Keratinocyte (primary cell): Measurements from ENCODE around the gene RASGEF1C. TPM values are rescaled to one million over a fixed set of nuclear protein-coding genes. Genes with fewer than 3 reads are reported as not detected.

Source experiments
- DNase-seq: peaks from one replicate; pipeline ENCODE4 v3.0.0-alpha.2; 2011; ENCODE audit warnings: low read depth, missing footprints, low spot score
- FAIRE-seq: peaks from 2 replicates; lab custom pipeline; 2011; peaks lifted over from hg19 to GRCh38; lab: Jason Lieb, UNC
- H2AFZ ChIP-seq: 2 replicates; pipeline ENCODE4 v1.6.0; 2012; ENCODE audit warnings: low read length, control low read depth, inconsistent platforms; ENCODE audit not compliant: control insufficient read depth
- H3K27ac ChIP-seq: 2 replicates; pipeline ENCODE4 v1.5.1; 2011; ENCODE audit warnings: low read length; ENCODE audit not compliant: control insufficient read depth, insufficient read depth
- H3K27me3 ChIP-seq: 3 replicates; pipeline ENCODE4 v1.6.0; 2011; ENCODE audit warnings: low read length; ENCODE audit not compliant: control insufficient read depth, insufficient read depth; ENCODE audit errors: extremely low read depth
- H3K36me3 ChIP-seq, 2 experiments: 2 replicates in 1 of 2; 3 replicates in 1 of 2; pipeline ENCODE4 v1.5.1; 2011; ENCODE audit warnings: low read length in 2 of 2, mild to moderate bottlenecking in 1 of 2; ENCODE audit not compliant: control insufficient read depth in 2 of 2, insufficient read depth in 2 of 2; ENCODE audit errors: extremely low read depth in 1 of 2
- H3K4me1 ChIP-seq: 3 replicates; pipeline ENCODE4 v1.5.1; 2011; ENCODE audit warnings: low read length; ENCODE audit not compliant: control insufficient read depth, insufficient read depth; ENCODE audit errors: extremely low read depth
- H3K4me2 ChIP-seq: 3 replicates; pipeline ENCODE4 v1.6.0; 2011; ENCODE audit warnings: low read depth, low read length; ENCODE audit not compliant: control insufficient read depth, insufficient read depth; ENCODE audit errors: extremely low read depth
- H3K4me3 ChIP-seq, 3 experiments: fragments of 200-600 bp in 1 of 3; sonication (generic) in 1 of 3; 2 replicates in 2 of 3; 3 replicates in 1 of 3; pipeline ENCODE4 v1.5.1; 2011 to 2016; ENCODE audit warnings: low read length in 3 of 3, mild to moderate bottlenecking in 3 of 3, control low read depth in 2 of 3, inconsistent platforms in 1 of 3, low read depth in 1 of 3, mixed read lengths in 1 of 3, mixed run types in 1 of 3, moderate library complexity in 1 of 3; ENCODE audit not compliant: control insufficient read depth in 2 of 3, insufficient read depth in 2 of 3; ENCODE audit errors: extremely low read depth in 1 of 3
- H3K79me2 ChIP-seq: 2 replicates; pipeline ENCODE4 v1.6.0; 2012; ENCODE audit warnings: low read length; ENCODE audit not compliant: control insufficient read depth, insufficient read depth
- H3K9ac ChIP-seq: 3 replicates; pipeline ENCODE4 v1.6.0; 2011; ENCODE audit warnings: low read length; ENCODE audit not compliant: control insufficient read depth, insufficient read depth; ENCODE audit errors: extremely low read depth
- H3K9me1 ChIP-seq: 3 replicates; pipeline ENCODE4 v1.6.0; 2011; ENCODE audit warnings: low read length; ENCODE audit not compliant: control insufficient read depth, insufficient read depth; ENCODE audit errors: extremely low read depth
- H3K9me3 ChIP-seq: 2 replicates; pipeline ENCODE4 v1.5.1; 2012; ENCODE audit warnings: low read depth, low read length; ENCODE audit not compliant: control insufficient read depth
- H4K20me1 ChIP-seq: 3 replicates; pipeline ENCODE4 v1.6.0; 2011; ENCODE audit warnings: low read length; ENCODE audit not compliant: control insufficient read depth, insufficient read depth; ENCODE audit errors: extremely low read depth
- EZH2 ChIP-seq: IDR thresholded peaks from one replicate; pipeline ENCODE4 v1.6.1; 2012; ENCODE audit warnings: inconsistent platforms, mild to moderate bottlenecking, low read length, moderate library complexity
- dilution Hi-C: fragments of 300-500 bp; cut with MboI; formaldehyde crosslinking; loops from one replicate; pipeline ENCODE4 v1.7.0; 2020; ENCODE audit warnings: low sequenced_read_pairs; ENCODE audit not compliant: extremely low pct_ligation_motif_present
- polyA plus RNA-seq, 5 experiments: library from polyadenylated mRNA; depleted of rRNA in 3 of 5; stranded (reverse) in 3 of 5; stranded (forward) in 1 of 5; unstranded in 1 of 5; fragments of >200 nt; gene quantifications; 1 replicate in 1 of 5; 2 replicates in 3 of 5; 3 replicates in 1 of 5; pipeline versions ENCODE4 v1.2.1 to v1.2.3, GENCODE V29; 2011 to 2012; ENCODE audit warnings: missing spikeins in 2 of 5, low read depth in 1 of 5, low replicate concordance in 1 of 5
- TF ChIP-seq, protein P1 (sequence below), 3 experiments: IDR thresholded peaks in 1 of 3; conservative IDR thresholded peaks in 1 of 3; optimal IDR thresholded peaks in 1 of 3; 2 replicates in 2 of 3; 3 replicates in 1 of 3; pipeline versions ENCODE3 to v1.5.1; 2011; ENCODE audit warnings: low read length in 3 of 3, mild to moderate bottlenecking in 3 of 3, moderate library complexity in 2 of 3, control low read depth in 1 of 3, inconsistent platforms in 1 of 3; ENCODE audit not compliant: insufficient read depth in 2 of 3; ENCODE audit errors: extremely low read depth in 1 of 3

The RASGEF1C gene
- polyA plus RNA-seq, 1 donor (not counting 4 experiments of a cell fraction or from before 2014, with no cell fraction given): not detected

DNA sequence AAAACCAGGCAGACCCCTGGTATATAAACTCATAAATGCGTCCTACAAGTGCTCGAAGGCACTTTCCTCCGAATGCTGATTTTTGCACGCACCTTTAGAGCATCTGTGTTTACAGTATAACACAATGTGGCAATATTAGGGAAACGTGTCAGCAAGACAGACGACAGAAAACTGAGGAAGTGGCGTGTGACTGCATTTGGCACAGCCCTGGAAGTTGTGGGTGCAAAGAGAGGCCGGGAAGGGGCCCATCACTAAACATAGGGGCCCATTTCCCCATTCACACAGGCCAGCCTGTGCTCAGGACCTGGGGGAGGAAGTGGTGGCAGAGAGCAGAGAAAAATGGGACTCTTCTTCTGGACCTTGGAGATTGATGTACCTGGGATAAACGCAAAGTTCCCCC is 48.2 kb downstream of the RASGEF1C start:
- Histone ChIP-seq H2AFZ (no peak overlapping the region), H4K20me1 (no peaks in the 10 kb centered on the region), H3K4me2 (no peak overlapping the region), H3K9ac (no peak overlapping the region), H3K27me3 (no peaks in the 10 kb centered on the region), H3K9me3 (no peaks in the 10 kb centered on the region), H3K27ac (no peak overlapping the region), H3K79me2 (no peaks in the 10 kb centered on the region), H3K4me3 (no peak overlapping the region), H3K4me1 (no peaks in the 10 kb centered on the region), H3K36me3 (no peaks in the 10 kb centered on the region), H3K9me1 (no peaks in the 10 kb centered on the region)
- TF ChIP-seq, protein P1, sequence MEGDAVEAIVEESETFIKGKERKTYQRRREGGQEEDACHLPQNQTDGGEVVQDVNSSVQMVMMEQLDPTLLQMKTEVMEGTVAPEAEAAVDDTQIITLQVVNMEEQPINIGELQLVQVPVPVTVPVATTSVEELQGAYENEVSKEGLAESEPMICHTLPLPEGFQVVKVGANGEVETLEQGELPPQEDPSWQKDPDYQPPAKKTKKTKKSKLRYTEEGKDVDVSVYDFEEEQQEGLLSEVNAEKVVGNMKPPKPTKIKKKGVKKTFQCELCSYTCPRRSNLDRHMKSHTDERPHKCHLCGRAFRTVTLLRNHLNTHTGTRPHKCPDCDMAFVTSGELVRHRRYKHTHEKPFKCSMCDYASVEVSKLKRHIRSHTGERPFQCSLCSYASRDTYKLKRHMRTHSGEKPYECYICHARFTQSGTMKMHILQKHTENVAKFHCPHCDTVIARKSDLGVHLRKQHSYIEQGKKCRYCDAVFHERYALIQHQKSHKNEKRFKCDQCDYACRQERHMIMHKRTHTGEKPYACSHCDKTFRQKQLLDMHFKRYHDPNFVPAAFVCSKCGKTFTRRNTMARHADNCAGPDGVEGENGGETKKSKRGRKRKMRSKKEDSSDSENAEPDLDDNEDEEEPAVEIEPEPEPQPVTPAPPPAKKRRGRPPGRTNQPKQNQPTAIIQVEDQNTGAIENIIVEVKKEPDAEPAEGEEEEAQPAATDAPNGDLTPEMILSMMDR (optimal IDR thresholded peaks at IDR 0.05 in 1 of 3, IDR thresholded peaks at IDR 0.05 in 1 of 3, conservative IDR thresholded peaks at IDR 0.05 in 1 of 3; ENCODE audit: extremely low read depth in 1 of 3, insufficient read depth in 2 of 3, low read length in 3 of 3): no peak
- no peak for TF ChIP-seq EZH2
- dilution Hi-C loops: no loop called here
- FAIRE-seq (no peak), DNase-seq (no peak)

DNA sequence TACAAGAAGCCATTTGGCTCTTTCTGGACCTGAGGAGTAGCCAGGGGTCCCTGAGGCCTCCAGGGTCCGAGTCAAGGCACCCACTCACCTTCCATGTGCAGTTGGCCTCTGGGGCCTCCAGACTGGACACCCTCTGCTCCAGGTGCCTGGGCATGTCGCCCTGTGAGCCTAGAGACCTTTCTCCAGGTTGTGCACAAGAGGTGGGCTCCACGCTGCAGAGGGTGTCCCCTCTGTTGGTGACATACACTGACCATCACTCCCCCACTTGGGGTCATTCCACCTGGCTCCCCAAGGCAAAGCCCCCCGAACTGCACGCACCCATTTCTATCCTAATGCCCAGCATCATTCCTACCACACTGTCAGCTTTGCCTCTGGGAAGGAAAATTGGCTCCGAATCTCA is 48.8 kb downstream of the RASGEF1C start:
- TF ChIP-seq EZH2: no peak
- TF ChIP-seq, protein P1 (optimal IDR thresholded peaks at IDR 0.05 in 1 of 3, IDR thresholded peaks at IDR 0.05 in 1 of 3, conservative IDR thresholded peaks at IDR 0.05 in 1 of 3; ENCODE audit: extremely low read depth in 1 of 3, insufficient read depth in 2 of 3, low read length in 3 of 3): no peak
- no peaks in the 10 kb centered on the region for H3K27me3 ChIP-seq
- no peaks in the 10 kb centered on the region for H3K36me3 ChIP-seq
- no peaks in the 10 kb centered on the region for H3K4me1 ChIP-seq
- no peak overlapping the region for H3K4me3 ChIP-seq
- H3K27ac ChIP-seq: no peak overlapping the region
- no peak overlapping the region for H2AFZ ChIP-seq
- FAIRE-seq (no peak), DNase-seq (no peak)
- dilution Hi-C loops: no loop called here
- H4K20me1 ChIP-seq: no peaks in the 10 kb centered on the region
- no peaks in the 10 kb centered on the region for H3K79me2 ChIP-seq
- no peak overlapping the region for H3K4me2 ChIP-seq
- no peaks in the 10 kb centered on the region for H3K9me3 ChIP-seq
- H3K9me1 ChIP-seq: no peaks in the 10 kb centered on the region
- H3K9ac ChIP-seq: no peak overlapping the region
